ENCODE results near the gene LMBR1. TPM values are rescaled to one million over a fixed set of nuclear protein-coding genes. Genes with fewer than 3 reads are reported as not detected.

The LMBR1 gene
- total RNA-seq, 2 donors from 2014 or later: 47.3 to 53.0 TPM

DNA sequence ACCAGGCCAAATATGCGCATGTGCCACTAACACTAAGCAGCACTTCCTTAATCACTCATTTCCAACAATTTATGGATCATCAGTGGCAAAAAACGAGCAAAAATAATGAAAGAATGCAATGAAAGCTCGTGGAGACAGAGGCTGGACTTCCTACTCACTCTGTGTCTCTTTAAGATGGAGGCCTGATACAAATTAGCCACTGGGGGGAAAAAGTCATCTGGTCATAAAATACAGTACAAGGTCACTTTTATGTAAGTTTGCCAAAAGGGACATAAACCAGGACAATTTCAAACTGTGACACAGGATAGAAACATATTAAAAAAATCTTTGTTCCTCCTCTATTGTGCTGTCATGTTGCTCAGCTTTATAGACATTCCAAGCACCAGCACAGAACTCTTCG lies 101.7 kb downstream of the LMBR1 start:
- no peak for ATAC-seq
- H3K36me3 Mint-ChIP-seq (ENCODE audit: low read depth): peaks cover 6% of the 10 kb centered on the region
- no peaks in the 10 kb centered on the region for H3K27me3 Mint-ChIP-seq
- H3K4me1 Mint-ChIP-seq: peaks cover 13% of the 10 kb centered on the region
- H3K9me3 ChIP-seq (ENCODE audit: control insufficient read depth, low read length, poor library complexity, severe bottlenecking): no peaks in the 10 kb centered on the region
- no peak overlapping the region for H3K4me3 Mint-ChIP-seq
- H3K27ac Mint-ChIP-seq: no peak overlapping the region
- no peak for DNase-seq

DNA sequence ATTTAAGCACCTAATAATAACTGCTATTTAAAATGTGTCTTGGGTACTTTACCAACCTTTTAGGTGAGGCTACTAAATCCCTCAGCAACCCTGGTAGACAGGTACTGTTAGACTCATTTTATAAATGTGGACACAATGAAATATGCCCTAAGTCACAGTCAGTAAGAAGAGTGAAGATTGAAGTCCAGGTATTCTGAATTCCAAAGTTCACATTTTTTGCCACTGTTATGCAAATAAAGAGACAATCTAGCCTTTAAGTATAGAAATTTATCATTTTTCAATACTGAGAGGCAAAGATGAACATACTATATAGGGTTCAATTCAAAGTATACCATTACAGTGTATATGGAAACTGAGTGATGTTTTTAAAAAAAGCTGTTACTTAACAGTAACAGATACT lies 102.7 kb downstream of the LMBR1 start:
- no peaks in the 10 kb centered on the region for H3K9me3 ChIP-seq (ENCODE audit: control insufficient read depth, low read length, poor library complexity, severe bottlenecking)
- H3K27me3 Mint-ChIP-seq: no peaks in the 10 kb centered on the region
- ATAC-seq: no peak
- peaks cover 6% of the 10 kb centered on the region for H3K36me3 Mint-ChIP-seq (ENCODE audit: low read depth)
- DNase-seq: no peak
- H3K27ac Mint-ChIP-seq: no peak overlapping the region
- no peak overlapping the region for H3K4me3 Mint-ChIP-seq
- peaks cover 12% of the 10 kb centered on the region for H3K4me1 Mint-ChIP-seq

DNA sequence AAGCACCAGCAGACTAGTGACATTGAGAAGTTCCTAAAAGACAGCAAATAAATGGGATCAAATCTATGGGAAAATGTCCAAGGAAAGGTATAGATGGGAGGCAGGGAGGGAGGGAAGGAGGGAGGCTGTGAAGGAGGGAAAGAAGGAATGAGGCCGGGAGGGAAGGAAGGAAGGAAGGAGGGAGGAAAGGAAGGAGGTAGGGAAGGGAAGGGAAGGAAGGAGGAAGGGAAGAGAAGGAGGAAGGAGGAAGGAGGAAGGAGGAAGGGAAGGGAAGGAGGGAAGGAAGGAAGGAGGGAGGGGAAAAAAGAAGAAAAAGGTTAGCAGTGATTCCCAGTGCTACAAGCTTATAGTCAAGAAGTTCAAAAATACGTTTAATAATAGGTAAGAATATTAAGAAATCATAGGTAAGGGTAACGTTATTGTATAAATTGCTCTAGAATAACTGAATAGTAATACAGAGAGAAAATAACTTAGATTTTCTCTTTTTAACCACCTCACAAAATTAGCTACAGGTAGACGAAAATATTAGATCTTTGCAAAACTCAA lies 106.9 kb downstream of the LMBR1 start:
- DNase-seq: no peak
- peaks cover 3% of the 10 kb centered on the region for H3K36me3 Mint-ChIP-seq (ENCODE audit: low read depth)
- no peak overlapping the region for H3K4me3 Mint-ChIP-seq

DNA sequence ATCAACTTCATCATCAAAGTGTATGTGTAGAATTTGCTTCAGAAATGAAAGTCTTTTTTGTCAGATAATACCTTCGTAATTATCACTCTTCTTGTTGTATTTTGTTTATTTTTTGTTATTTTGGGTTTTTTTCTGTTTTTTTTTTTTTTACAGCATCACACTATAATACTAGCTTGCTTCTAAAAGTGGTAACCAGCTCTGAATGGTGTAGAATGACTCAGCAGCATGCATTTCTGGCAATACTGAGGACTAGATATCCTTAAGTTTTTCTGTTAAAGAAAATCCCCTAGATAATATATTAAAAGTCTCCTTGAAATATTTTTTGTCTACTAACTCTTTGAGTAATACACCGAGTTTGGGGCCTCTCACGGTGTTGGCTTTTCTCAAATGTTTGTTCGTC lies 109.1 kb downstream of the LMBR1 start:
- ATAC-seq (no peak), DNase-seq (no peak)
- no peaks in the 10 kb centered on the region for H3K9me3 ChIP-seq (ENCODE audit: control insufficient read depth, low read length, poor library complexity, severe bottlenecking)
- no peak overlapping the region for H3K27ac Mint-ChIP-seq
- H3K4me3 Mint-ChIP-seq: no peak overlapping the region
- H3K4me1 Mint-ChIP-seq: peaks cover 7% of the 10 kb centered on the region
- peaks cover 3% of the 10 kb centered on the region for H3K36me3 Mint-ChIP-seq (ENCODE audit: low read depth)
- H3K27me3 Mint-ChIP-seq: no peaks in the 10 kb centered on the region

More for the DNA sequence above, 106.9 kb downstream of the LMBR1 start:
- no peaks in the 10 kb centered on the region for H3K9me3 ChIP-seq (ENCODE audit: control insufficient read depth, low read length, poor library complexity, severe bottlenecking)
- Mint-ChIP-seq H3K27me3 (no peaks in the 10 kb centered on the region), H3K27ac (no peak overlapping the region), H3K4me1 (peaks cover 9% of the 10 kb centered on the region)
- ATAC-seq: no peak

DNA sequence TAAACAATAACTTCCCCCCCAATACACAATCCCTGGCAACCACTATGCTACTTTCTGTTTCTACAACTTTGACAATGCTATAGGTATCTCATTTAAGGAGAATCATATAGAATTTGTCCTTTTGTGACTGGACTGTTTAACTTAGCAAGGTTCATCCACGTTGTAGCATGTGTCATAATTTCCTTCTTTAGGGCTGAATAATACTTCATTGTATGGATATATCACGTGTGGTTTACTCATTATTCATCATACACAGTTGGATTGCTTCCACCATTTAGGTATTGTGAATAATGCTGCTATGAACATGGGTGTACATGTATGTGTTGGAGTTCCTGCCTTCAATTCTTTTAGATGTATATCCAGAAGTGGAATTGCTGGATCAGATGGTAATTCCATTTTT lies 111.0 kb downstream of the LMBR1 start:
- no peaks in the 10 kb centered on the region for H3K9me3 ChIP-seq (ENCODE audit: control insufficient read depth, low read length, poor library complexity, severe bottlenecking)
- Mint-ChIP-seq H3K36me3 (ENCODE audit: low read depth) (peaks cover 5% of the 10 kb centered on the region), H3K4me3 (no peak overlapping the region), H3K4me1 (peaks cover 8% of the 10 kb centered on the region), H3K27ac (no peak overlapping the region), H3K27me3 (no peaks in the 10 kb centered on the region)
- DNase-seq: no peak
- ATAC-seq: no peak

DNA sequence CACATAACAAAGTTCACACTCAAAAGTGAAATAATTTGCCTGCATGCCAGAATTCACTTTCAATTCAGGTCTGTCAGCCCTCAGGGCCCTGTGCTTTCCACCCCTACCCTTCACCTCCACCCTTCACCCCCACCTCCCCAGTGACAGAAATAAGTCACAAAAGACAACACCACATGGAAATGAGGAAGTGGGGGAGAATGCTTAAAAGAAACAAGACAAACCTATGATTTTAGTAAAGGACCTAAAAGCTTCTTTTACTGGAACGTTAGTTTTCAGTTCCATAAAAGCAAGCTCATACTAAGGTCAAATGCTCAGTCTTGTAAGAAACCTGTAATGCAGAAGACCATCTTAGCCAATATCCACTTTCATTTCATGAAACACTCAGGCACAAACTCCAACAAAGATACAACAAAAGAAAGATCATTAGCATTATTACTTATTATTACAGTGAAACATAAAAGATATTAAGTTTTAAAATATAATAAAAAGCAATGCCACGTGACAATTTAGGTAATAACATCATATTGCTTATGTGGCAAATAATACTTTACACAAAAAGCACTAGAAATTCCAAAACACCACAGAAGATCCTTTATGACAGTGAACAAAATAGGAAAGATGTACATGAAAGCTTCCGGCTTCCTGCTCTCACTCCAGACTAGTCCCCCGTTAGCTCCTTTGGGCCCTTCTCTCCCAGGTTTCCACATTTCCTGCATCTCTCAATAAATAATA lies 112.1 kb downstream of the LMBR1 start:
- DNase-seq (no peak), ATAC-seq (no peak)
- H3K4me1 Mint-ChIP-seq: peaks cover 8% of the 10 kb centered on the region
- no peaks in the 10 kb centered on the region for H3K9me3 ChIP-seq (ENCODE audit: control insufficient read depth, low read length, poor library complexity, severe bottlenecking)
- peaks cover 5% of the 10 kb centered on the region for H3K36me3 Mint-ChIP-seq (ENCODE audit: low read depth)
- no peak overlapping the region for H3K4me3 Mint-ChIP-seq
- no peaks in the 10 kb centered on the region for H3K27me3 Mint-ChIP-seq
- H3K27ac Mint-ChIP-seq: no peak overlapping the region

DNA sequence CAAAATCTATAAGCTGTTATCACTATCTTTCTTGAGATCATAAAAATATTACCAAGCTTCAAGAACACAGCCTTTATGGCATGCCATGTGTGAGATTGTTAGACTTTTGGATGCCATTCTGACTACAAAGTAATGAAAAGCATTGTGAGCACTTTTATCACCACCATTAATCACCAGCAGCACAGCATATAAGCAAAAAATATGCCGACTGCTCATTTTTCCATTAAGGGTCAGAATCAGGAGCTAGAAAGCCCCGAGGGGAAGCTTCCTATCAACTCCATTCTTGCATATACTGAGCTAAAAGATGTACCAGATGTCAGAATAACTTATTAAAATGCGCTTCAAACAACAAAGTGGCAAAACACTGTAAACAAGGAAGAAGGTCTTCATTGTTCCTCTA lies 114.3 kb downstream of the LMBR1 start:
- H3K4me3 Mint-ChIP-seq: no peak overlapping the region
- H3K36me3 Mint-ChIP-seq (ENCODE audit: low read depth): peaks cover 5% of the 10 kb centered on the region
- peaks cover 5% of the 10 kb centered on the region for H3K4me1 Mint-ChIP-seq
- ATAC-seq: no peak
- H3K9me3 ChIP-seq (ENCODE audit: control insufficient read depth, low read length, poor library complexity, severe bottlenecking): no peaks in the 10 kb centered on the region
- DNase-seq: no peak
- H3K27me3 Mint-ChIP-seq: no peaks in the 10 kb centered on the region
- no peak overlapping the region for H3K27ac Mint-ChIP-seq

DNA sequence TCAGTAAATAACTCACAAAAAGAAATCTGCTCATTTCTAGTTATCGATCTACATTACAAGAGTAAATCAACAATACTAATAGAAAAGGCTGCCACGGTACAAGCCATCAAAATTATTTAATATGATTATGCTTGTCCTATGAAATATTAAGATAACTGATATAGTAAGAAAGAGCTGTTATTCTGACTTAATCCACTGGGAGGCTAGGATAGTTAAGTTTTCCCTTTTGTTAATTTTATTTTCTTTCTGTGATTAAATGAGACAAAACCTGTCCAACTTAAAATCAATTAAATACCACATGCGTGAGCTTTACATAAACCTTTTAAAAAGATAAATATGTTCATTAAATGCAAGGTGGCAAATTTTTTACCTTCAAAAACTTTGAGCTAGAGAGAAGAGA lies 114.8 kb downstream of the LMBR1 start:
- Mint-ChIP-seq H3K4me3 (no peak overlapping the region), H3K4me1 (peaks cover 5% of the 10 kb centered on the region)

DNA sequence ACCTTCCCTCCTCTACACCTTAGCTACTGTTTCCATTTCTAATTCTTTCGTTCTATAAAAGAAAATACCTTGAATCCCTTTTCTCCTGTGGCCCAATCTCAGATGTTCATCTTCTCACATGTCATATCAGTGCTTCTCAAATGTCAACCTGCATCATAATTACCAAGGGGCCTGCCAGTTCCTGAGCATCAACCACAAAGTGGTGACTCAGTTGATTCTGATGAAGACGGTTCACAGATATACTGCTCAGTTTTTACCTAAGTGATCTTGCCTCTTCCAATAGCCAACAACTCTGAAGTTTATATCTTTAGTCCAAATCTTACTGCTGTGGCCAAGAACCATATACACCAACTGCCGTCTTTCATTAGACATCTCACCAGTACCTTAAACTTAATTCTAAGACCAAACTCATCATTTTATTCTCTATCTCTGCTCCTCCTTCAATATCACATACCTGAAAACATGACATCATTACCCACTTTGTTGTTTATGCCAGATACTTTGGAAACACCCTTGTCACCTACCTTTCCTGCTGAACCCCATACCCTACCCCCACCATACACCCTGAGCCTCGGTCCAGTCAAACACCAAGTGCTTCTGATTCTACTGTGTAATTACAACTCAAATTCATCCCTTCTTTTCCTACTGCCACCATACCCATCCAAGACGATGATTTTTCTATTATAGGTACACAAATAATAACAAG lies 115.5 kb downstream of the LMBR1 start:
- DNase-seq (no peak), ATAC-seq (no peak)
- no peaks in the 10 kb centered on the region for H3K27me3 Mint-ChIP-seq
- H3K36me3 Mint-ChIP-seq (ENCODE audit: low read depth): peaks cover 7% of the 10 kb centered on the region
- no peaks in the 10 kb centered on the region for H3K9me3 ChIP-seq (ENCODE audit: control insufficient read depth, low read length, poor library complexity, severe bottlenecking)
- H3K4me1 Mint-ChIP-seq: peaks cover 5% of the 10 kb centered on the region
- no peak overlapping the region for H3K4me3 Mint-ChIP-seq
- H3K27ac Mint-ChIP-seq: peak overlapping the region; percentile 32

More for the DNA sequence above, 114.8 kb downstream of the LMBR1 start:
- ATAC-seq (no peak), DNase-seq (no peak)
- no peaks in the 10 kb centered on the region for H3K9me3 ChIP-seq (ENCODE audit: control insufficient read depth, low read length, poor library complexity, severe bottlenecking)
- Mint-ChIP-seq H3K36me3 (ENCODE audit: low read depth) (peaks cover 7% of the 10 kb centered on the region), H3K27ac (no peak overlapping the region), H3K27me3 (no peaks in the 10 kb centered on the region)

DNA sequence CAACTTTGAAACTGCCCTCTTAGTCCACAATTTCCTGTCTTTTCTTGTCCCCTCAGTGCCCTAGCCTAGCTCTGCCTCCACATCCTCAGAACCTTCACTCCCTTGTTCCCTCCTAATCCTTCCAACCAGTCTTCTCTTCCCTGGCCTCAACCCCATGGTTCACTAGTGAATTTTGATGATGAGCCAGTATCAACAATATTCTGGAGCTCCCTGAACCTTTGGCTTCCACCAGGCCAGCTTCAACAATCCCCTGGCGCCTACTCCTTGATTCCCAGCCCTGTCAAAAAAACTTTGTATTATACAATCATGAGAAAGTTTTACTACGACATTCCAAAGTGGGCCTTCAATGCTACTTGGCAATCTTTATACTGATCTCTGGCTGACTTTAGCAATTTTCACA lies 116.5 kb downstream of the LMBR1 start:
- Mint-ChIP-seq H3K4me1 (peaks cover 3% of the 10 kb centered on the region), H3K36me3 (ENCODE audit: low read depth) (peaks cover 7% of the 10 kb centered on the region), H3K4me3 (no peak overlapping the region), H3K27me3 (no peaks in the 10 kb centered on the region), H3K27ac (no peak overlapping the region)
- H3K9me3 ChIP-seq (ENCODE audit: control insufficient read depth, low read length, poor library complexity, severe bottlenecking): no peaks in the 10 kb centered on the region
- ATAC-seq (no peak), DNase-seq (no peak)

DNA sequence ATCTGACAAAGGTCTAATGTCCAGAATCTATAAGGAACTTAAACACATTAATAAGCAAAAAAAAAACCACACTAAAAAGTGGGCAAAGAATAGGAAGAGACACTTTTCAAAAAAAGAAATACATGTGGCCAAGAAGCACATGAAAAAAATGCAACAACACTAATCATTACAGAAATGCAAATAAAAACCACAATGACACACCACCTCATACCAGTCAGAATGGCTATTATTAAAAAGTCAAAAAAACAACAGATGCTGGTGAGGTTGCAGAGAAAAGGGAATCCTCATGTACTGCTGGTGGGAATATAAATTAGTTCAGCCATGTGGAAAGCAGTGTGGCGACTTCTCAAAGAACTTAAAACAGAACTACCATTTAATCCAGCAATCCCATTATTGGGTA lies 119.0 kb downstream of the LMBR1 start:
- no peak overlapping the region for H3K27ac Mint-ChIP-seq
- H3K36me3 Mint-ChIP-seq (ENCODE audit: low read depth): peaks cover 6% of the 10 kb centered on the region
- H3K4me1 Mint-ChIP-seq: peaks cover 11% of the 10 kb centered on the region
- no peak for ATAC-seq
- no peaks in the 10 kb centered on the region for H3K27me3 Mint-ChIP-seq
- H3K9me3 ChIP-seq (ENCODE audit: control insufficient read depth, low read length, poor library complexity, severe bottlenecking): no peaks in the 10 kb centered on the region
- no peak overlapping the region for H3K4me3 Mint-ChIP-seq
- DNase-seq: no peak

DNA sequence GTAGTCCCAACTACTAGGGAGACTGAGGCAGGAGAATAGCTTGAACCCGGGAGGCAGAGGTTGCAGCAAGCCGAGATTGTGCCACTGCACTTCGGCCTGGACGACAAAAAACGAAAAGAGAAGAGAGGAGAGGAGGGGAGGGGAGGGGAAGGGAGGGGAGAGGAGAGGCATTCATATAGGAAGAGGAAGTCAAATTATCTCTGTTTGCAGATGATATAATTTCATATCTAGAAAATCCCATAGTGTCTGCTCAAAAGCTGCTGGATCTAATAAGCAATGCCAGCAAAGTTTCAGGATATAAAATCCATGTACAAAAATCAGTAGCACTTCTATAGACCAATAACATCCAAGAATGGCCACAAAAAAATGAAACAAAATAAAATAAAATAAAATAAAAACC lies 120.3 kb downstream of the LMBR1 start:
- H3K9me3 ChIP-seq (ENCODE audit: control insufficient read depth, low read length, poor library complexity, severe bottlenecking): no peaks in the 10 kb centered on the region
- no peak overlapping the region for H3K4me3 Mint-ChIP-seq
- H3K36me3 Mint-ChIP-seq (ENCODE audit: low read depth): peaks cover 6% of the 10 kb centered on the region
- ATAC-seq (no peak), DNase-seq (no peak)
- peaks cover 12% of the 10 kb centered on the region for H3K4me1 Mint-ChIP-seq
- H3K27me3 Mint-ChIP-seq: no peaks in the 10 kb centered on the region
- no peak overlapping the region for H3K27ac Mint-ChIP-seq

DNA sequence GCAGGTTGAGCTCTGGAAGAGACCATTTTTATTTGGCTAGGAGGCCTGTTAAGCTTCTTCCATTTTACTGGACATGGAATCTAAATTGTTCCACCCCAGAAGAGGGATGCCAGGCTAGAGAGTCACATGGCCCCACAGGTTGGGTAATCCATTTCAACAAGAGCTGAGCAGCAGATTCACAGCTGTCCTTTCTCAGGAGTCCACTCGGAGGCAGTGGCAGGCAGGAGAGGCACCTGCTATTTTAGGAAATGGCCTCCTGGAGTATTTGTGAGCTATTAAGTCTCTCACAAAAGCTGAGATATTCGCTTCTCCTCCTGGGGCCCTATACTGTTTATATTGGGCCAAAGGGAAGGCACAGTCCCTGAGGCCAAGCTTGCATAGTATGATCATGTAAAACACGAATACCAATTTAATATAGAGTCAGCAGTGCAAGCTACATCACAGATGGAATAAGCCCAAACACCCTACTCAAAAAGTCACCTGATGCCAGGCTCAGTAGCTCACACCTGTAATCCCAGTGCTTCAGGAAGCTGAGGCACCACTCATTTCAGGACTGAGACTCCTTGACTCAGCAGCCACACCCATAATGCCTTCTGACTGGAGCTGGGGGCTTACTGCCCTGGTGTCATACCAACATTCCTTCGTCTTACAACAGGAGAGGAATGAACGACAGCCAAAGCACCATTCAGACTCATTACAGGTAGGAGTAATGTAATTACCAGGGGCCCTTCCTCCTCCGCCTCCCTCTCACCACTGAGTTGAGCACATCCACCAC lies 124.1 kb downstream of the LMBR1 start:
- Mint-ChIP-seq H3K36me3 (ENCODE audit: low read depth) (peaks cover 4% of the 10 kb centered on the region), H3K4me3 (no peak overlapping the region), H3K4me1 (peaks cover 10% of the 10 kb centered on the region), H3K27me3 (no peaks in the 10 kb centered on the region), H3K27ac (no peak overlapping the region)
- H3K9me3 ChIP-seq (ENCODE audit: control insufficient read depth, low read length, poor library complexity, severe bottlenecking): no peaks in the 10 kb centered on the region
- DNase-seq (no peak), ATAC-seq (no peak)

All from T-helper 17 cell (primary cell).